HG03159 (cell line): ENCODE data around the gene DHX35.

Experiments
- ATAC-seq: cut with Tn5 transposase; IDR thresholded peaks from one replicate; pipeline ENCODE4 v1.9.1; 2021; ENCODE audit warnings: mild to moderate bottlenecking, moderate library complexity; ENCODE audit not compliant: unreplicated experiment

Gene DHX35

GRCh38 chr20:39019027-39019426, 56.9 kb downstream of the DHX35 start:
- ATAC-seq, result no peak

DNA sequence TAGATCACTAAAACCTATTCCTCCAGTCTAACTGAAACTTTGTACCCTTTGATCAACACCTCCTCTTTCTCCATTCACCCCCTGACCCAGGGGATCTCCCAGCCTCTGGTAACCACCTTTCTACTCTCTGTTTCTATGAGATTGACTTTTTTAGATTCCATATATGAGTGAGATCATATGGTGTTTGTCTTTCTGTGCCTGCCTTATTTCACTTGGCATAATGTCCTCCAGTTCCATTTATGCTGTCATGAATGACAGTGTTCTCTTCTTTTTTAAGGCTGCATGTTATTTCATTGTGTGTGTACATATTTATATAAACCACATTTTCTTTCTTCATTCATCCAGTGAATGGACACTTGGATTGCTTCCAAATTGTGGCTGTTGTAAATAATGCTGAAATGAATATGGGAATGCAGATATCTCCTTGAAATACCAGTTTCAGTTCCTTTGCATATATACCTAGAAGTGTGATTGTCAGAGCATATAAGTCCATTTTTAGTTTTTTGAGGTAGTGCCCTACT, 57.7 kb downstream of the DHX35 start:
- peak; percentile 82 for ATAC-seq

GRCh38 chr20:39021748-39022147, 59.6 kb downstream of the DHX35 start:
- no peak for ATAC-seq

DNA sequence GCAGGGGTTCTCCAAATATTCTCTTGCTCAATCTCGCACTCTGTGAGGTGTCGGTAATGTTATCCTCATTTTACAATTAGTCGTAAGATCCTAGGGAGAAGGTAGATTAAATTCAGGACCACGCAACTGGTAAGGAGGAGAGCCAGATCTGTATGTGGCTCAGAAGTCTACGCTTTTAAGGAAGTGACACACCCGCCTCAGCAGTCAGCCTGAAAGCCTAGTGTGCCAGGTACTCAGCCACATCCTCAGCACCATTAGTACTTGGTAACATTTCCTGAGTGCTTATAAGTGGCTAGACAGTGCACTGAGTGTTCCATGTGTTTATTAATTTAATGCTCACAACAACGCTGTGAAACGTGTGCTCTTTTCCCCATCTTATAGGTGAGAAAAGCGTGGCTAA, 63.7 kb downstream of the DHX35 start:
- no peak for ATAC-seq

- ATAC-seq, result no peak
These were observed 67.2 kb downstream of the DHX35 start for GRCh38 chr20:39029364-39029763.

GRCh38 chr20:39032997-39033396, 70.9 kb downstream of the DHX35 start:
- ATAC-seq, result no peak

DNA sequence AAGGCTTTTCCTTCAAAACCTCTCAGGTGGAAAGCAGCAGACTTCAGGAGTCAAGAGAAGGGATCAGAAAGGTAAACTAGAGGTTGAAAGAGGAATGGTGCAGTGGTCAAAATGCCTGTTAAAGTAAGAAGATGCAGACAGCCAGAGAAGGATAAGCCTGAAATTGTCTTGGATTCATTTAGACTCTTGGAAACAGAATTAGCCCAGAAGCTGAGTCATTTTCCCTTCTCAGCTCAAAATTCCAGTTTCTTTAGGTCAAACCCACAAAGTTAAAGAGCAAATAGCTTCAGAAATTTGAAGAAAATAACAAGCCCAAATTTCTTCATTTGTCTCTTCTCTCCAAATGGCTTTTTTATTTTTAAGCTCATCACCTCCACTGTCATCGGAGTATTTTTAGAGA, 73.9 kb downstream of the DHX35 start:
- ATAC-seq, result no peak

DNA sequence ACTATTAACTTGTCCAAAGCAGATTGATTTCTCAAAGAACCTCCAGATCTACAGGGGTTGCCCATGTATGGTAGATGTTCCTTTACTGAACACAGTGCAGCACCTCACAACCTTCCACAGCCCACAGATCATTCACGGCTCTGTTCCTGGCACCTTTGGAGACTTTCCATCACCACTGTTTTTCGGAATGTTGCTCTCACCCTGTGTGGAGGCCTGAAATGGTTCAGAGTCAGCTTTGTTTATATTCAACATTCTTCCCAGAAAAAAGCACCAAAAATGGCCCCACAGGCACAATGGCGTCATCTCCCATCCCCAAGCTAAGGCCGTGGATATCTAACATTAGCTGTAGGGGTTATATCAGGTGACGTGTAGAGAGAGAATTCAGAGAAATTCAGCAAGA, 74.7 kb downstream of the DHX35 start:
- no peak for ATAC-seq

DNA sequence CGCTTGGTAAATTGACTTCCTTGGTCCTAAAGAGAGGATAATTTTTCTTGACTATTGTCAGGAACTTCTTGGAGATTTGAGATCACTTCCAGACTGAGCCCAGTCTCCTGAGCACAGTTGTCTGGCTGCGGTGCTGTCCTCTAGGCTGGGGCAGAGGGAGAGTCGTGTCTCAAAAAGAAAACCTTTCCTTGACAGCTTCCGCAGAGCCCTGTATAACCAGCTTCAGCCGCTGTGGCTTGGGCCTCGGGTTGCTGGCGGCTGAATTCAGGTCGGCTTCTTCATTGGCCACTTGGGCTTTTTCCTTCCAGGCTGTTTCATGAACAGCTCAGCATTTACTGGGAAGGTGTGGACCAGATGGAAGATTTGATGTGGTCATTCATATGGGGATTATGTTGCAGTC, 75.9 kb downstream of the DHX35 start:
- ATAC-seq, result no peak

- no peak for ATAC-seq
These were observed 76.4 kb downstream of the DHX35 start for GRCh38 chr20:39038495-39038894.

- no peak for ATAC-seq
These were observed 77.1 kb downstream of the DHX35 start for GRCh38 chr20:39039261-39039660.

DNA sequence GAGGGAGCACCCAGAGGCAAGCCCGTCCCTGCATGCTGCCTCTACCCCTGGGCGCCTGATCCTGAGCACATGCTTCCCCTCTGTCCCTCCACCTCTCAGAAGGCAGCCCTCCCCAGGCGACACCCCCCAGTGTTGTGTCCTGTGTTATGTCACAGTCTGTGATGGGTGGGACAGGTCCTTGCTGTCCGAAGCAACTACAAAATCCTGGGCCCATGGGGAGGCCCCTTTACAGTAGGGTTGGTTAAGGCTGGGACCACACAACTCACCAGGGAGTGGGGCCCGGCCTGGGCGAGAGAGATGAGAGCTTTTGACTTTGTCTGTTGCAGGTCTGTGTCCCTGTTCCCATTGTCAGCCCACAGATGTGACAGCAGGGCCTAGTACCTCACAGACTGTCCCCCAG, 78.0 kb downstream of the DHX35 start:
- ATAC-seq, result no peak

- ATAC-seq, result no peak
These were observed 78.9 kb downstream of the DHX35 start for GRCh38 chr20:39041067-39041466.

- no peak for ATAC-seq
These were observed 80.4 kb downstream of the DHX35 start for GRCh38 chr20:39042279-39043150.

DNA sequence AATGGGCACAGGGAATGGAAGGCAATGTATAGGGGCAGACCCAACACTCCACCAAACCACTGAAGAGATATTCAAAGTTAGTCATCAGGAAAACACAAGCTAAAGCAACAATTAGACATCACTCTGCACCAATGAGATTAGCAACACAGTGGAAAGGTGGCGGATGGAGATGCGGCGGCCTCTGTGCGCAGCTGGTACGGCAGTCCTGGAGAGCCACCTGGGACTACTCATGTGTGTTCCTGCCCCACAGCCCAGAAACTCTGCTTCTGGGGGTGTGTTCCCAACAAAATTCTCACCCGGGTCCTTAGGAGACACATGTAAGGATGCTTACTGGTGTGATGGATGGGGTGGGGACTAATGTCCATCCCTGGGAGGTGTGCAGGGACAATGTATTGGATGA, 82.4 kb downstream of the DHX35 start:
- no peak for ATAC-seq

DNA sequence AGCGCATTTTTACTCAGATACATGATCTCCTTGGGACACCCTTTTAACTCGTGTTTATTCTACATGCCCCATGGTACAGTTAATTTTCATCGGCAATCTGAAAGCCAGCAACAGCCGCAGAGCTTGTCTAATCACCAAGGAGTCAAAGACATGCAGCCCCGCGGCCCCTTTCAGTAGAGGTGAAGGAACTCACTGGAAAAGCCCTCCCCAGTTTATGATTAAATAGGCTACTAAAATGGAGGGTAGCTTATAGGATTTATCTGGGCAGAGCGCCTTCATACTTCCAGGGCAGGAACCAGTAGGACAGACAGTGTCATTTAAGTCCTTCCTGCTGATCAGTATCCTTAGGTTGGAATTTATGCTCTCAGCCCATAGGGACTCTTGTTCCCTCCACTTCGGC, 83.5 kb downstream of the DHX35 start:
- no peak for ATAC-seq

DNA sequence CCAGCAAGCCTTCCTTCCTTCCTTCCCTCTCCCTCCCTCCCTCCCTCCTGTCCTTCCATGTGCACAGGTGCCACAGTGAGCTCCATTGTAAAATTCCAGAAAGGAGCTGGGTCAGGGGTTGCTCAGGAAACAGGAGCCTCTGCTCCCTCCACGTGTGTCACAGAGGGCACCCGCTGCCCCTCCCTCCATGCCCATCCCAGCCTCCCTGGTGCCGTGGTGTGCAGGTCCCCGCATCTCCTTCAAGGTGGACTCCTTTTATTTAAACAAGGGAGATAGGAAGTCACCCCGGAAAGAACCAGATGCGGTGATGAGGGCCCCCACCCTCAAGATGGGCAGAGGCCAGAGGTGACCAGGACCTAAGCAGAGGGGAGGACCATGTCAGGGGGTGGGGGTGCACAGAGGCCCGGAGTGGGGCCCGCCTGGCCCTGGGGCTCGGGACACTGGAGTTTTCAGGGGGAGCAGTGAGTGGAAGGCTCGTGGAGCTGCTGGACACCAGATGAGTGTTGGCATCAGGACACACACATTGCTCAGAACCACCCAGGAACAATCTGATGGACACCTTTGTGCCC, 85.4 kb downstream of the DHX35 start:
- no peak for ATAC-seq

DNA sequence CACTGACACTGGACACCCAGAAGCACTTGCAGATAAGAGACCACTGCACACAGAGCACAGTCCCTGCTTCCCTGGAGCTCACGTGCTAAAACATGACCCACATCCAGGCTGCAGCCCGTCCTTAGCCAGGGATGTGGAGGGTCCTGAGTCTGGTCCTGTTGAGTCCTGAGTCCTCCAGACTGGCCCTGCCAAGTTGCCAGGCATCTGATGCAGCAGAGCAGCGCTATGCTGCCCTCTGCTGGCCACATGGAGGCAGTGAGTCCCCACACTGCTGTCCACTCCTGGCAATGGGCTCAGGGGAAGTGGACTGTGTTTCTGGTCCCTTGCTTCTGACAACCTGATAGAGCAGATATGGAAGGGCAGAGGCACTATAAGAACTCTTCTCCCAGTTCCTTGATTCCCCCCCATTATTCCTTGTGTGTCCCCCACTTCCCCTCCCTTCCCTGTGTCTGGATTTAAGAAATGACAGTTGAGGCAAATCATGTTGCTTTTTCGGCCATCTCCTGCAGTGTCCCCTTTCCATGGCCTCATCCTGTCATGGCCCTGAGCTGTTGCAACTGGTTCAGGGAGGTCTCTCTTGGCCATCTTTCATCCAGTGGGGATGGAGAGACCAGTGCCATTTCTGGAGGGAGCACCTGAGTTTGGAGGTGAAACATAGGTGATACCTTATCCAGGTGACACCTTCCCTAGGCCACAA, 86.0 kb downstream of the DHX35 start:
- ATAC-seq, result peak; percentile 59

DNA sequence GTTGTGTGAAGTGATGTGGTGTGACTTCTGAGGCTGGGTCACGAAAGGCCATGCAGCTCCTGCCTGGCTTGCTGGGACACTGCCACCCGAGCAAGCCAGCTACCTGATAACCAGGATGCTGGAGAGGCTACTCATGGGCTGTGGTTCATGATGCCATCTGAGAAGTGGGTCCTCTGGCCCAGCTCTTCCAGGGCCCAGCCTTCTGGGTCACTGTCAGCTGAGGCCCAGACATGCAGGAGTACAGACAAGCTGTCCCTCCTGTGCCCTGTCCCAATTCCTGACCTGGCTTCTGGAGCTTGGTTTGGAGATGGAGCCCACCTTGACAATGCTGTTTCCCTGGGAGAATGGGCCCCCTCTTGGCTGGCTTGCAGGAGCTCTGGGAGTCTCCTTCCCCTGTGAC, 87.0 kb downstream of the DHX35 start:
- no peak for ATAC-seq

DNA sequence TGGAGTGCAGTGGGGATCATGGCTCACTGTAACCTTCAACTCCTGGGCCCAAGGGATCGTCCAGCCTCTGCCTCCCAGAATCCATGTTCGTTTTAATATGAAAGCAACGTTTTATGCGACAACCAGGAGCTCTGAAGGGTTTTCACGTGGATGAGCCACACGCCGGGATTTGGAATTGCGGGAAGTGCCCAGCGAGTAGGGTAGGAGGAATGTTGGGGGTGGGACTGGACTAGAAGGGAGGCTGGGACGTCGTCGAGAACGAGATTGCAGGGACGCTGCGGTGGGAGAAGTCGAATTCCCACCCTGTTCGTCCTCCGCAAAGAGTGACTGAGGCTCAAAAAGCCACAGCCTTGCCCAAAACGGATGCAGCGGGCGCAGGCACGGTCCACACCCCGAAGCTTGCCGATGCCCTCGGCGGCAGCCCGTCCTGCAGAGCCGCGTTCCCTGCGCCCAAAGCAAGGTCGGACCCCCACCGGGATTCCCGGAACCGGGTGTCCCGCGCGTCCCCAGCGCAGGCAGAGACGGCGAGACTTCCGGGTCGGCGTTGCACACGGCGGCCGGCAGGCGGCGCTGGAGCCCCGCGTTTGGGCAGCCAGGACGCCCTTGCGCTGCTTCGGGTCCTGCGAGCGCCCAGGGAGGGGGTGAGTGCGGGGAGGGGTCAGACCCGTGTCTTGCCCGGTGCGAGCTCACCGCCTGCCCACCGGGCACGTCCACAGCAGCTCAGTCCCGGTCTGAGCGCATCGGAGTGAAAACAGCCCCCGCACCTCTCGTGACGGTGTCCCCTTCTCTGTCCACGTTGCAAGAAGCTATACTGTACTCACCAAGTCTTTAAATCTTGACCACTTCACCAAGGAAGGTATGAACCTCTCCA, 87.8 kb downstream of the DHX35 start:
- ATAC-seq, result peak; percentile 93

DNA sequence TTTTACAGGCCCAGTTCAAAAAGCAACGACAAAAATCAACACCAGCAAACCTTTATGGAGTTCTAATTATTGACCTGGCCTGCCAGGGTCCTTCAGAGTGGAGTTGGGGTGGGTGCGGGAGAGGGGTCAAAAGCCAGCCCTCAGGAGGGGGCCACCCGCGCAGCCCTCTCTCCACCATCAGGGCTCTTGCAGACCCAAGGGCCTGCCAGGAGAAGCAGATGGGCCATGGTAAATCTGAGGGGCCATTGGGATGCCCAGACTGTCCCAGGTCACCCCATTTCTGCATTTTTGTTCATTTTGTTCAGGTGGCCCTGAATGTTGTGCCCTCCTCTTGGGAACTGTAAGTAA, 88.4 kb downstream of the DHX35 start:
- no peak for ATAC-seq
